BLaER1 (cell line): Measurements from ENCODE around the gene SDC3.
A peak's percentile ranks its signal among the peaks of the same experiment; 100 is the strongest.
"Not testable (repeated sequence)": the region's sequence is repeated elsewhere in the genome, so short reads cannot be mapped to it uniquely, and the experiment has no call there.

Experiments
- H3K27ac ChIP-seq: shearing (Covaris generic); formaldehyde crosslinking; 2 replicates; pipeline ENCODE4 v1.8.1; 2022
- H3K27me3 ChIP-seq: shearing (Covaris generic); formaldehyde crosslinking; 2 replicates; pipeline ENCODE4 v1.8.1; 2022
- H3K36me3 ChIP-seq: shearing (Covaris generic); formaldehyde crosslinking; 2 replicates; pipeline ENCODE4 v1.8.1; 2022
- H3K4me1 ChIP-seq: shearing (Covaris generic); formaldehyde crosslinking; 2 replicates; pipeline ENCODE4 v1.8.1; 2022
- H3K4me2 ChIP-seq: shearing (Covaris generic); formaldehyde crosslinking; 2 replicates; pipeline ENCODE4 v1.8.1; 2022
- H3K4me3 ChIP-seq: shearing (Covaris generic); formaldehyde crosslinking; 2 replicates; pipeline ENCODE4 v1.8.1; 2022
- H3K9ac ChIP-seq: shearing (Covaris generic); formaldehyde crosslinking; 2 replicates; pipeline ENCODE4 v1.8.1; 2022
- H3K9me3 ChIP-seq: shearing (Covaris generic); formaldehyde crosslinking; 2 replicates; pipeline ENCODE4 v1.8.1; 2022
- H4K20me1 ChIP-seq: shearing (Covaris generic); formaldehyde crosslinking; 2 replicates; pipeline ENCODE4 v1.8.1; 2022
- Cebpa-rat ChIP-seq: shearing (Covaris generic); IDR thresholded peaks from 2 replicates; pipeline ENCODE4 v1.8.1; 2022

The SDC3 gene, protein sequence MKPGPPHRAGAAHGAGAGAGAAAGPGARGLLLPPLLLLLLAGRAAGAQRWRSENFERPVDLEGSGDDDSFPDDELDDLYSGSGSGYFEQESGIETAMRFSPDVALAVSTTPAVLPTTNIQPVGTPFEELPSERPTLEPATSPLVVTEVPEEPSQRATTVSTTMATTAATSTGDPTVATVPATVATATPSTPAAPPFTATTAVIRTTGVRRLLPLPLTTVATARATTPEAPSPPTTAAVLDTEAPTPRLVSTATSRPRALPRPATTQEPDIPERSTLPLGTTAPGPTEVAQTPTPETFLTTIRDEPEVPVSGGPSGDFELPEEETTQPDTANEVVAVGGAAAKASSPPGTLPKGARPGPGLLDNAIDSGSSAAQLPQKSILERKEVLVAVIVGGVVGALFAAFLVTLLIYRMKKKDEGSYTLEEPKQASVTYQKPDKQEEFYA

DNA sequence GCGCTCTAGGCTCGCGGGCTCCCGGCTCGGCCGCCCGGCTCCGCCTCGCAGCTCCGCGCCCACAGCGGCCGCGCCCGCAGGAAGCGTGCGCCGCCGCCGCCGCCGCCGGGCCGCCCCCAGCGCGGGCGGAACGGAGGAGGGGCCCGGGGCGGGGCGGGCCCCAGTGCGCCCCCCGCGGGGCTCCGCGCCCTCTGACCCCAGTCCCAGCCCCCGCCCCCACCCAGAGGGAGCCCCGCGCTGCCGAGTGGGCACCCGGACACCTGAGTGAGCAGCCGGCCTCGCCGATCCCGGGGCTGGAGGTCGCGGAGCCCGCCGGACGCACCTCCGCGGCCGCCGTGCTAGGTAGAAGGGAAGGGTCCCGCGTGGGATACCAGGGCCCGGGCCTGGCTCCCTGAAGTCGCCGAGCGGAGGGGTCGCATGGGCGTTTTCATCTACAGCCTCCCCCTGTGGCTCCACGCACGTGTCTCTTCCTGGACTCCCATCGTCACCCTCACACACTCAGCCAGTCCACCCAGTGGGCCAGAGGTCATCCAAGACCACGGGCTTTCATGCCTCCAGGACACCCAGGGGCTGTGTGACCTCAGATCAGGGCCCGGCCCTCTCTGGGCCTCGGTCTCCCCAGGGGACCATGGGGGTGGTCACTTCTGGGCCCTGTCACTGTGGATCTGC, at the start of gene SDC3:
Gene SDC3, minus strand, starts transcription at position 63 of the 669 bp plus-strand sequence. CDS start 172 bp downstream, outside the sequence.
- peaks cover 73% of the 10 kb centered on the region for H3K27me3 ChIP-seq
- no peak for TF ChIP-seq Cebpa-rat
- H4K20me1 ChIP-seq = peaks cover 83% of the 10 kb centered on the region
- no peaks in the 10 kb centered on the region for H3K36me3 ChIP-seq
- H3K9me3 ChIP-seq = no peaks in the 10 kb centered on the region
- peak within 1 kb of the TSS; percentile 56 for H3K4me2 ChIP-seq
- no peak within 1 kb of the TSS for H3K9ac ChIP-seq
- H3K4me3 ChIP-seq = peak within 1 kb of the TSS; percentile 58
- H3K27ac ChIP-seq = no peak within 1 kb of the TSS
- peaks cover 48% of the 10 kb centered on the region for H3K4me1 ChIP-seq

DNA sequence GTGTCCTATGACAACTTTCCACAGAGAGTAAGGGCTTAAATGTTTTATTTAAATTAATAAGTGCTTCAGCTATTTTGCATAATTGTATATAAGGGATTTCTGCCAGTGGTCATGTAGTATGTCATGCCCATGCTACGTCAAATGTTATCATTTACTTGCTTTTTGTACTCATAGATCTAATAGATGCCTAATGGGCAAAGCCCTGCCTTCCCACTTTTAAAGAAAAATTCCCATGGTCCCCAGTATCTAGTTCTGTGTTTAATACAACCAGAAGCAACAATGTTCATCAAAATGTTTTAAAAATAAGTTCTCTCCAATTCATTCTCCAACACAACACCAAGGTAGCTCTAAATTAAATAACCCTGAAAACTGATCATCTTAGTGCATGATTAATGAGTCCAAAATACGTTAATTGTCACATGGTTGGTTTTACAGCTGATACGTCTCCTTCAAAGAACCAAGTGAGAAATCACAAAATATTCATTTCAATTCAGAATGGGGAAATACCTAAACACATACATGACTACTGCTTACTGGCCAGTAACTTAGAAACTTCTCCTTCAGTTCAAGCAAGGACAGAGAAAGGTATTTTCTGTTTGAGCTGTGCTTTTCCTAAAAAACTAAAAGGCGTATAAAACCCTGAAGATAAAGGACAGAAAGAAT, 49.1 kb upstream of the SDC3 start:
- Histone ChIP-seq H3K4me2 (no peak overlapping the region), H3K4me1 (no peaks in the 10 kb centered on the region), H3K27ac (no peak overlapping the region), H3K4me3 (no peak overlapping the region), H3K36me3 (peaks cover 99% of the 10 kb centered on the region), H4K20me1 (peaks cover 100% of the 10 kb centered on the region), H3K9ac (no peak overlapping the region), H3K27me3 (no peaks in the 10 kb centered on the region), H3K9me3 (no peaks in the 10 kb centered on the region)
- no peak for TF ChIP-seq Cebpa-rat

DNA sequence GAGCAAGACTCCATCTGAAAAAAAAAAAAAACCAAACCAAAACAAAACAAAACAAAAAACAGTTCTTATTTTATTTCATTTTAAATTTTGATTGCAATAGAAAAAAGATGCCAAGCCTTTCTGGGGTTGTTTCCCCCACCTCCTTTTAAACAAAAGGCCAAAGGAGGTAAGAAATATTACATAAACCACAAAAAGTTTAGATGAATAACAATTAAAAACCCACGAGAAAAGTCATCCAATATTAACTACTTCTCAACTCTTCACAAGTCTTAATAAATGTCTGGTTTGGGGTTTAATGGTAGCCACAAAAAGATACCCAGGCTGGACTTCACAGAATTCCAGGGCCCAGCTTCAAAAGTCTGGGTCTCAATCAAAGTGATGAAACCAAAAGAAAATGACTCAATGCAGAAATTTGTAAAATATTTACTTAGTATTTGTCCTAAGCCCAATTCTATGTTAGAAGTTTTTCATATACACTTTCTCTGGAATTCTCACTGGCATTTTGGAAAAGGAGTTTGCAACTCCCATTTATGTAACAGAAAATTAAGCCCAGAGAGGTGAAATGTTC, 47.0 kb upstream of the SDC3 start:
- Histone ChIP-seq H3K27me3 (no peaks in the 10 kb centered on the region), H3K9ac (no peak overlapping the region), H3K27ac (no peak overlapping the region), H3K9me3 (no peaks in the 10 kb centered on the region), H3K4me3 (no peak overlapping the region), H3K36me3 (peaks cover 98% of the 10 kb centered on the region), H3K4me2 (no peak overlapping the region), H3K4me1 (no peaks in the 10 kb centered on the region), H4K20me1 (peaks cover 98% of the 10 kb centered on the region)
- TF ChIP-seq Cebpa-rat = no peak

DNA sequence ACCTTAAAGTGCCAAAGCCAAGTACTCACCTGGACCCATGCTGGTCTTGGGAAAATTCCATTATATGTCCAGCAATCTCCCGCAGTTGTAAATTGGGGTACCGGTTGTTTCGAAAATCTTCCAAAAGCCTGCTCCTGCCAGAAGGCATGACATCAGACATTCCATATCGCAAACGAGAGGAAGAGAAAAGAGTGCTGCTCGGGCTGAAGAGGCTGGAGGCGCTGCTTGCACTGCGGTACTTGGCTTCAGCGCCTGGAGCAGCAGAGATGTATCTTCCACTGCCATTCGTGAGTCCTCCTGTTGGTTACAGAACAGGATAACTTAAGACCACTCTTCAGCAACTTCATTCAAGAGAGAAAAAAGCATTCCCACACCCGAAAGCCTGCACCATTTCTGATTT, 45.1 kb upstream of the SDC3 start:
- no peaks in the 10 kb centered on the region for H3K9me3 ChIP-seq
- H4K20me1 ChIP-seq = peaks cover 94% of the 10 kb centered on the region
- no peak overlapping the region for H3K4me2 ChIP-seq
- no peak overlapping the region for H3K27ac ChIP-seq
- H3K36me3 ChIP-seq = peaks cover 94% of the 10 kb centered on the region
- TF ChIP-seq Cebpa-rat = no peak
- no peak overlapping the region for H3K4me3 ChIP-seq
- no peak overlapping the region for H3K9ac ChIP-seq
- H3K4me1 ChIP-seq = no peaks in the 10 kb centered on the region
- no peaks in the 10 kb centered on the region for H3K27me3 ChIP-seq

DNA sequence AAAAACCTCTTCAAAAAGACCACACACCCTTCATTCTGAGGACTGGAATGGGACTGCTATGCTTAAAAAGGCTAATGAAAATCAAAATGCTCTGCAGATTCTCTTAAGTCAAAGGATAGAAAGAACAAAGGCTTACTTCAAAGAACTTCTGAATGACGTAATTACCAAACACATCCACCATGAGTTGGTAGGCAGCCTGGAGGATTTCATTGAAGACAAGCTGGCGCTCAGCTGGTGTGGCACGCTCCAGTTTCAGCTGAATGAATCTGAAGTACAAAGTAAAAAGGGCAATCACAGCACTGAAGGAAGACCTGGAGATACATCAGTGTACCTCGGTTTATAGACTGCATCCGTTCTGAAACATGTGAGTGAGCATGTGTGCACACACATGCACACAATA, 43.5 kb upstream of the SDC3 start:
- no peaks in the 10 kb centered on the region for H3K27me3 ChIP-seq
- H3K36me3 ChIP-seq = peaks cover 94% of the 10 kb centered on the region
- no peak for TF ChIP-seq Cebpa-rat
- H3K9me3 ChIP-seq = no peaks in the 10 kb centered on the region
- no peak overlapping the region for H3K4me3 ChIP-seq
- no peaks in the 10 kb centered on the region for H3K4me1 ChIP-seq
- H4K20me1 ChIP-seq = peaks cover 94% of the 10 kb centered on the region
- no peak overlapping the region for H3K9ac ChIP-seq
- no peak overlapping the region for H3K4me2 ChIP-seq
- H3K27ac ChIP-seq = no peak overlapping the region

DNA sequence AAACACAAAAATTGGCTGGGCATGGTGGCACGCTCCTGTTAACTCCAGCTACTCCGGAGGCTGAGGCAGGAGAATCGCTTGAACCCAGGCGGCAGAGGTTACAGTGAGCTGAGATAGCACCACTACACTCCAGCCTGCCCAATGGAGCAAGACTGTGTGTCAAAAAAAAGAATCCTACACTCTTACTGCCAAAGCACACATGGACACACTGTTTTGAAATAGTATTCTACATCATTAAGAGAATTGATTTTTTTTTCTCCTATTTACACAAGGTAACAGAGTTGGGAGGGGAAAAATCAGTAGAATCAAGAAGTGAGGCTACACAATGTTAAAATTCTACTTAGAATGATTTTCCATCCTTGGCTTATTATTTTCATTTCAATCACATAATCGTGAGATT, 42.1 kb upstream of the SDC3 start:
- Histone ChIP-seq H3K27me3 (no peaks in the 10 kb centered on the region), H3K9me3 (no peaks in the 10 kb centered on the region), H3K4me2 (no peak overlapping the region), H3K27ac (no peak overlapping the region), H3K9ac (no peak overlapping the region), H4K20me1 (peaks cover 94% of the 10 kb centered on the region), H3K4me1 (no peaks in the 10 kb centered on the region), H3K4me3 (no peak overlapping the region), H3K36me3 (peaks cover 94% of the 10 kb centered on the region)
- no peak for TF ChIP-seq Cebpa-rat

DNA sequence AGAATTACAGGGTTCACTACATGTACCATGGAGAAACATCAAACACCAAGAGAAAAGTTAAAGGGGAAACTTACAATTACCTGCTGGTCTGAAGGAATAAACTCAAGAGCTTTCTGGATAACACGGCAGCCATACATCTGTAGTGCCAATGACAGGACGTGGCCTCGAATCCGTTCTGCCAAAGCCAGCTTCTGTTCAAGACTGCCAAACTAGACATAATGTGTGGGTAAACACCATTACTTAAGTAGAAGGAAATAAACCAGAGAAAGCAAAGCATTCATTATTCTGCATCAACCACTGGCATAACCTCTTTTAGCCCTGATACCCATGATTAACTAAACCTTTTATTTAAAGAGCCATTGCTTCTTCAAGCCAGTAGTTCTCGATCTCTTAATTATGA, 41.5 kb upstream of the SDC3 start:
- Histone ChIP-seq H3K4me3 (no peak overlapping the region), H3K4me2 (no peak overlapping the region), H3K4me1 (no peaks in the 10 kb centered on the region), H3K27me3 (no peaks in the 10 kb centered on the region), H3K27ac (no peak overlapping the region), H3K9ac (no peak overlapping the region), H4K20me1 (peaks cover 94% of the 10 kb centered on the region), H3K36me3 (peaks cover 95% of the 10 kb centered on the region), H3K9me3 (no peaks in the 10 kb centered on the region)
- no peak for TF ChIP-seq Cebpa-rat

DNA sequence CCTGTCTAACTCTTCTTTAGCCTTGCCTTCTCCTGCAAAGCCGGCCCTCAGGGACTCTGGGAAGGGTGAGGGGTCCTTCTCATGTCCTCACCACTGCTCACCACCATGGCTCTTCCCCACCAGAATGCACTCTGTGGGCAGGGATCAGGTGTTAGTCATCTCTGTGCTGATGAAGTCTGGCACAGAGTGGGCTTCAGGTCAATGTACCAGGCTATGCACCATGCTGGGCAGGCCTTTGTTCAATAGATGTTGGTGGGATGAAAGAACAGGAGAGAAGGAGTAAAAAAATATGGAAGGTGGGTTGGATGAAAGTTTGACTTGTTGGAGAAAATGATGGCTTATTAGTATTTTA, 40.9 kb upstream of the SDC3 start:
- H3K27me3 ChIP-seq, H3K4me2 ChIP-seq: not testable (repeated sequence)
- H3K36me3 ChIP-seq = peaks cover 95% of the 10 kb centered on the region

DNA sequence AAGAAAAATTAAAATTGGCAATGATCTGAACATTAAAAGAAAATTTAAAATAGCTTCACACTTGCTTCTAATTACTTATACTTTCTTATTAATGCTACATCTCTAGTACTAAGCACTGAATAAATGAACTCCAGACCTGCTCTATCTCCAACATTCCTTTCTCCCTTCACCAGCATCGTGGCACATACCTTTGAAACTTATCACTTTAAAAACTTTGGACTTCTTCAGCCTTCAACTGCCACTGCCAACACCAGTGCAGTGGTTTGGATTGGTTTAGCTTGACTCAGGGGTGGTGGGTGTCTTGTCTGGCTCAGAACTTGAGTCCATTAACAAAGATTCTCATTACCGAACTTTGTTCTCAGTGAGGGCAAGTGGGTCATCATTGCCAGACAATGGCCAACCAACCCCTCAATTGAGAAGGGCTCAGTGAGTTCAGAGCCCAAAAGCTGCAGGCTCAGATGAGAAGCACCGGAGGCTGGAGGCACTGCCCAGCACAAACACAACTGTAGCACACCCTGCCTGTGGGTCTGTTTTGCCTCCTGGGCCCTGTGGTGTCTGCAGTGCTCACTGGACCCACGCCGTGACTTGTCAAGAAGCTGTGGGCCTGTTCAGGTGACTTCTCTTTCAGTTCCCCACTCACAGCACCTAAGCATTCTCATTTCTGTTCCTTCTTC, 40.4 kb upstream of the SDC3 start:
- H3K9ac ChIP-seq, H3K27ac ChIP-seq, H3K4me3 ChIP-seq, H3K27me3 ChIP-seq, H3K4me1 ChIP-seq, H3K9me3 ChIP-seq, H3K4me2 ChIP-seq: not testable (repeated sequence)
- Histone ChIP-seq H3K36me3 (peaks cover 95% of the 10 kb centered on the region), H4K20me1 (peaks cover 94% of the 10 kb centered on the region)

More for the DNA sequence above, 40.9 kb upstream of the SDC3 start:
- H4K20me1 ChIP-seq = peaks cover 94% of the 10 kb centered on the region
- not testable (repeated sequence) for H3K9ac ChIP-seq, H3K27ac ChIP-seq, H3K4me1 ChIP-seq, H3K9me3 ChIP-seq, H3K4me3 ChIP-seq
